Muscle of leg (tissue), 11 donors: ENCODE measurements around the gene TYRP1. TPM values are rescaled to one million over a fixed set of nuclear protein-coding genes. Genes with fewer than 3 reads are reported as not detected.

Source experiments
- DNase-seq: peaks from one replicate; pipeline ENCODE4 v3.0.0; 2013
- H3K27ac ChIP-seq: one replicate; pipeline ENCODE4 v1.5.1; 2013; ENCODE audit warnings: mild to moderate bottlenecking, low read length, control low read depth
- H3K27me3 ChIP-seq: one replicate; pipeline ENCODE4 v1.6.1; 2013; ENCODE audit warnings: low read length; ENCODE audit not compliant: control insufficient read depth, insufficient read depth
- H3K36me3 ChIP-seq: one replicate; pipeline ENCODE4 v1.6.1; 2013; ENCODE audit warnings: low read length; ENCODE audit not compliant: control insufficient read depth, insufficient read depth
- H3K4me1 ChIP-seq: one replicate; pipeline ENCODE4 v1.6.1; 2013; ENCODE audit warnings: low read length; ENCODE audit not compliant: control insufficient read depth, insufficient read depth
- H3K4me3 ChIP-seq: one replicate; pipeline ENCODE4 v1.5.1; 2013; ENCODE audit warnings: low read length, control low read depth
- H3K9me3 ChIP-seq: replicated peaks from 2 replicates; pipeline ENCODE4 v1.6.1; 2013; ENCODE audit warnings: low read depth, low read length; ENCODE audit not compliant: control insufficient read depth
- WGBS: methylation state at CpG from one replicate; pipeline ENCODE4 v1.1.5; 2013; ENCODE audit warnings: missing lambda C conversion rate; ENCODE audit not compliant: insufficient coverage; 5-methylcytosine and 5-hydroxymethylcytosine counted together
- polyA plus RNA-seq, 8 donors: library from polyadenylated mRNA; unstranded; fragments of 120-200 nt; gene quantifications; one replicate each; pipeline versions ENCODE4 v1.2.1 to v1.2.3, GENCODE V29; 2013; ENCODE audit warnings: inconsistent platforms in 1 of 8, low replicate concordance in 1 of 8; ENCODE audit not compliant: insufficient read length in 8 of 8, insufficient read depth in 1 of 8
- total RNA-seq: library from RNA; stranded (reverse); fragments of 120-200 nt; gene quantifications from one replicate; pipeline ENCODE4 v1.2.4, GENCODE V29; 2013

Gene TYRP1
- total and polyA plus RNA-seq, 9 donors, result 0.27 to 20.9 (median 0.43) TPM; not detected in 3

- Histone ChIP-seq H3K27ac (no peak overlapping the region), H3K4me3 (no peak overlapping the region), H3K4me1 (no peaks in the 10 kb centered on the region), H3K36me3 (no peaks in the 10 kb centered on the region), H3K9me3 (no peaks in the 10 kb centered on the region), H3K27me3 (no peaks in the 10 kb centered on the region)
- no peak for DNase-seq
- WGBS, result no CpG with 5 or more reads among the region's 1 CpG
These were observed 66.6 kb downstream of the TYRP1 start for GRCh38 chr9:12759761-12760160.

Other genes starting within 250 kb of the TYRP1 start
- gene LURAP1L, start 81.6 kb downstream of the TYRP1 start, total RNA-seq, result 7.7 TPM
- 10 to 100 TPM in 7 of 8 donors, 1 to 10 TPM in 1; 8.4 to 26.0 (median 12.9) TPM for gene LURAP1L, start 81.6 kb downstream of the TYRP1 start, polyA plus RNA-seq